Tibial nerve (tissue), 4 donors: ENCODE results near the gene ZFR. TPM values are rescaled to one million over a fixed set of nuclear protein-coding genes. Genes with fewer than 3 reads are reported as not detected.

ENCODE experiments used
- DNase-seq, 2 donors: peaks; one replicate each; pipeline ENCODE4 v3.0.0-alpha.2; 2019; ENCODE audit warnings: low spot score in 2 of 2
- H3K27ac ChIP-seq, 4 donors: fragments of 200-600 bp; sonication (generic) in 3 of 4; one replicate each; pipeline ENCODE4 v1.5.1; 2017 to 2019; ENCODE audit warnings: mild to moderate bottlenecking in 1 of 4
- H3K27me3 ChIP-seq, 2 donors: fragments of 200-600 bp; sonication (generic) in 1 of 2; one replicate each; pipeline versions ENCODE4 v1.5.1 to v1.6.0; 2017 to 2019
- H3K36me3 ChIP-seq, 3 donors: fragments of 200-600 bp; sonication (generic); one replicate each; pipeline ENCODE4 v1.5.1; 2018 to 2019
- H3K4me1 ChIP-seq, 4 donors: fragments of 200-600 bp; sonication (generic) in 3 of 4; one replicate each; pipeline ENCODE4 v1.5.1; 2017 to 2019
- H3K4me3 ChIP-seq, 4 donors: fragments of 200-600 bp; sonication (generic) in 3 of 4; one replicate each; pipeline ENCODE4 v1.5.1; 2017 to 2019; ENCODE audit warnings: mild to moderate bottlenecking in 1 of 4, moderate library complexity in 1 of 4
- H3K9me3 ChIP-seq, 4 donors: fragments of 200-600 bp; sonication (generic) in 3 of 4; one replicate each; pipeline ENCODE4 v1.5.1; 2017 to 2019
- EP300 ChIP-seq, 2 donors: sonication (generic); formaldehyde crosslinking; IDR thresholded peaks; one replicate each; pipeline ENCODE4 v1.6.1; 2017; ENCODE audit warnings: antibody characterized with exemption in 2 of 2, mild to moderate bottlenecking in 1 of 2
- POLR2A ChIP-seq, 2 donors: fragments of 450-650 bp; IDR thresholded peaks; one replicate each; pipeline ENCODE4 v1.6.1; 2017; ENCODE audit warnings: antibody characterized with exemption in 2 of 2, mild to moderate bottlenecking in 2 of 2, moderate library complexity in 2 of 2
- WGBS, 2 donors: methylation state at CpG; one replicate each; pipeline ENCODE4 v1.1.5; 2018; 5-methylcytosine and 5-hydroxymethylcytosine counted together
- total RNA-seq, 4 donors: library from RNA; depleted of rRNA; stranded (reverse); fragments of >200 nt; gene quantifications; one replicate each; pipeline ENCODE4 v1.1.0, GENCODE V29; 2016
- TF ChIP-seq, protein P1 (sequence below), 5 experiments: fragments of 200-600 bp in 3 of 5; fragments of 450-650 bp in 2 of 5; sonication (generic) in 3 of 5; IDR thresholded peaks; one replicate each; pipeline ENCODE4 v1.5.1; 2016 to 2019; ENCODE audit warnings: antibody characterized with exemption in 5 of 5, mild to moderate bottlenecking in 3 of 5, moderate library complexity in 2 of 5

ZFR gene
- total RNA-seq, 4 donors from 2014 or later, result 63.9 to 83.5 (median 73.8) TPM

DNA sequence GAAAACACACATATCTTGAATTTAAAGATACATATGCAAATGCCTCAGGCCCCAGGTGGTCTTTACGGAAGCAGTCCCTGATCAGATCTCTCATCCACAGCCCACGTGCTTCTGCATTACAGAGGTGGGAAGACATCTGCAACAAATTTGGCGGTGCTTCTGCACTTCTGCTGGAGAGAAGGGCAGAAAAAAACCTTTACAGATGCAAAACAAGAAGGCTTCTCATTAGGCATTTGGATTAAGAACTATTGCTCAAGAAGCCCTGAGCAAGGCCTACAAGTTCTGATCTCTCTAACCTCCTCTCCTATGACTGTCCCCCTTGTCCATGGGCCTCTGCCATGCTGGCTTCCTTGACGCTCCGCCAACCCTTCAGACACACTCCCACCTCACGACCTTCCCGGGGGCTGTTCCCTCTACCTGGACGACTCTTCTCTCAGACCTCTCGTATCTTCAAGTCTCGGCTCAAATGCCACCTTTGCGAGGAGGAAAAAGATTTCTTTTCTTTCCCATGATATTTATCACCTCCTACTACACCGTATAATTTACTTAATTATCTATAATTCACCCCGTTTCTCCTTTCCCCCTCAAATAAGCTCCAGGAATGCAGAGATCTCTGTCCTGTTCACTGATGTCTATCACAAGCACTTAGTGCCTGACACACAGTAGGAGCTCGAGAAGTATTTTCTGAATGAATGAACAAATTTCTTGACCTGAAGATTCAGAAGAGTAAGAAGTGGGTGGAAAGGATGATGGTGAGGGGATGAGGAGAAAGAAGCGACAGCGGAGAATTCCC is 132.9 kb downstream of the ZFR start:
- TF ChIP-seq POLR2A (IDR thresholded peaks at IDR 0.05), result no peak
- TF ChIP-seq, protein P1, sequence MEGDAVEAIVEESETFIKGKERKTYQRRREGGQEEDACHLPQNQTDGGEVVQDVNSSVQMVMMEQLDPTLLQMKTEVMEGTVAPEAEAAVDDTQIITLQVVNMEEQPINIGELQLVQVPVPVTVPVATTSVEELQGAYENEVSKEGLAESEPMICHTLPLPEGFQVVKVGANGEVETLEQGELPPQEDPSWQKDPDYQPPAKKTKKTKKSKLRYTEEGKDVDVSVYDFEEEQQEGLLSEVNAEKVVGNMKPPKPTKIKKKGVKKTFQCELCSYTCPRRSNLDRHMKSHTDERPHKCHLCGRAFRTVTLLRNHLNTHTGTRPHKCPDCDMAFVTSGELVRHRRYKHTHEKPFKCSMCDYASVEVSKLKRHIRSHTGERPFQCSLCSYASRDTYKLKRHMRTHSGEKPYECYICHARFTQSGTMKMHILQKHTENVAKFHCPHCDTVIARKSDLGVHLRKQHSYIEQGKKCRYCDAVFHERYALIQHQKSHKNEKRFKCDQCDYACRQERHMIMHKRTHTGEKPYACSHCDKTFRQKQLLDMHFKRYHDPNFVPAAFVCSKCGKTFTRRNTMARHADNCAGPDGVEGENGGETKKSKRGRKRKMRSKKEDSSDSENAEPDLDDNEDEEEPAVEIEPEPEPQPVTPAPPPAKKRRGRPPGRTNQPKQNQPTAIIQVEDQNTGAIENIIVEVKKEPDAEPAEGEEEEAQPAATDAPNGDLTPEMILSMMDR (IDR thresholded peaks at IDR 0.05), result no peak
- no peak for TF ChIP-seq EP300 (IDR thresholded peaks at IDR 0.05)
- H3K4me1 ChIP-seq, result peaks cover 4 to 60% (median 26%) of the 10 kb centered on the region in 4 donors
- no peak for DNase-seq
- no peaks in the 10 kb centered on the region for H3K27me3 ChIP-seq
- no peaks in the 10 kb centered on the region for H3K36me3 ChIP-seq
- WGBS, 2 donors, result 22 to 27% methylated on average over 16 of the region's 16 CpGs
- H3K9me3 ChIP-seq, result no peaks in the 10 kb centered on the region
- H3K27ac ChIP-seq, result peak overlapping the region; percentile 92 to 98 (median 96)
- peak overlapping the region; percentile 58 to 95 (median 84) for H3K4me3 ChIP-seq

DNA sequence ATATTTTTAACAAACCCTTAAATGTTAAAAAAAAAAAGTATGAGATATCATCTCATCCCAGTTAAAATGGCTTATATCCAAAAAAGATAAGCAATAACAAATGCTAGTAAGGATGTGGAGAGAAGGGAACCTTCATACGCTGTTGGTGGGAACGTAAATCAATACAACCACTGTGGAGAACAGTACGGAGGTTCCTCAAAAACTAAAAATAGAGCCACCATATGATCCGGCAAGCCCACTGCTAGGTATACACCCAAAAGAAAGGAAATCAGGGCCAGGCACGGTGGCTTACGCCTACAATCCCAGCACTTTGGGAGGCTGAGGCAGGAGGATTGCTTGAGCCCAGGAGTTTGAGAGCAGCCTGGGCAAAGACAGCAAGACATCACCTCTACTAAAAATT is 134.8 kb downstream of the ZFR start:
- no peak for DNase-seq
- Histone ChIP-seq H3K36me3 (no peaks in the 10 kb centered on the region), H3K27ac (peak overlapping the region in 2 of 4 donors; percentile 28 to 38)

DNA sequence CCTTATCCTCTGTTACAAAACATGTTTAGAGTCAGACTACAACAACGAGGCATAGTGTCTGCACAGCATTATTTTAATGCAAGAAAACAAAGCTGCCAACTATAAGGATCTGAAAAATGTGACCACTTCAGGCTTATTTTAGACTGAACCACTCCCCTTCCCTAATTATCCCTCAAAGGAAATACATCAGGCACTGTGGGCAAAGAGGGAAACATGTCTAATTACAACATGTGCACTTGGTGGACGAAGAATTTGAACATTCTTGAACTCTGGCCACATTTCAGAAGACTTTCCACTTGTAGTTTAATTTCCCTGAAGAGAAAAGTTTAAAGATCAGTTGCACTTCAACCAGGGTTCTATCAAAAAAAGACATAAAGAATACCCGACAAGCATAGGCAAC is 135.6 kb downstream of the ZFR start:
- no peak overlapping the region for H3K4me3 ChIP-seq
- peak overlapping the region in 2 of 4 donors; percentile 54 to 67 for H3K27ac ChIP-seq
- 21% methylated on average over 3 of the region's 3 CpGs for WGBS, 2 donors
- H3K4me1 ChIP-seq, result peaks cover 4 to 69% (median 26%) of the 10 kb centered on the region in 4 donors
- H3K36me3 ChIP-seq, result no peaks in the 10 kb centered on the region
- peak; percentile 17 to 72 for TF ChIP-seq EP300 (IDR thresholded peaks at IDR 0.05)
- TF ChIP-seq POLR2A (IDR thresholded peaks at IDR 0.05), result no peak
- TF ChIP-seq, protein P1 (IDR thresholded peaks at IDR 0.05), result no peak
- peak in 1 of 2 donors; percentile 11 for DNase-seq
- no peaks in the 10 kb centered on the region for H3K27me3 ChIP-seq
- no peaks in the 10 kb centered on the region for H3K9me3 ChIP-seq

More for the DNA sequence above, 134.8 kb downstream of the ZFR start:
- Histone ChIP-seq H3K4me3 (no peak overlapping the region), H3K4me1 (peaks cover 4 to 65% (median 26%) of the 10 kb centered on the region in 4 donors), H3K27me3 (no peaks in the 10 kb centered on the region), H3K9me3 (no peaks in the 10 kb centered on the region)
- TF ChIP-seq, protein P1 (IDR thresholded peaks at IDR 0.05), result no peak
- no peak for TF ChIP-seq POLR2A (IDR thresholded peaks at IDR 0.05)
- TF ChIP-seq EP300 (IDR thresholded peaks at IDR 0.05), result no peak
- 82 to 86% methylated on average over 6 of the region's 6 CpGs for WGBS, 2 donors

DNA sequence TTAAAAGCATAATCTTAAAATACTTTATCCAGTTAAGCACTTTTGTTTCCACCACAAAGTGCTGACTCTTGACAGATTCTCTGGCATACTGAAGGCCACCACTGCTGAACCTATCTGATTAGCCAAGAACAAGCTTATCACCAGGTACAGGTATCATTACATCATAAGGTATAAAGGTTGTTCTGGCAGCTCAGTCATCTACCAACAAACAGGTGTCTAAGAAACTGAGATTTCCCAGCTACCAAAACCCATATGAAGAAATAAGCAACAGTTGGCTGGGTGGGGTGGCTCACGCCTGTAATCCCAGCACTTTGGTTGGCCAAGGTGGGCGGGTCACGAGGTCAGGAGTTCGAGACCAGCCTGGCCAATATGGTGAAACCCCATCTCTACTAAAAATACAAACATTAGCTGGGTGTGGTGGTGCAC is 136.8 kb downstream of the ZFR start:
- Histone ChIP-seq H3K4me1 (peaks cover 4 to 72% (median 29%) of the 10 kb centered on the region in 4 donors), H3K36me3 (no peaks in the 10 kb centered on the region), H3K9me3 (no peaks in the 10 kb centered on the region), H3K27me3 (no peaks in the 10 kb centered on the region), H3K4me3 (no peak overlapping the region), H3K27ac (peak overlapping the region in 2 of 4 donors; percentile 54 to 67)
- TF ChIP-seq, protein P1 (IDR thresholded peaks at IDR 0.05), result no peak
- TF ChIP-seq EP300 (IDR thresholded peaks at IDR 0.05) (no peak), POLR2A (IDR thresholded peaks at IDR 0.05) (no peak)
- 92 to 94% methylated on average over 4 of the region's 4 CpGs for WGBS, 2 donors
- no peak for DNase-seq

DNA sequence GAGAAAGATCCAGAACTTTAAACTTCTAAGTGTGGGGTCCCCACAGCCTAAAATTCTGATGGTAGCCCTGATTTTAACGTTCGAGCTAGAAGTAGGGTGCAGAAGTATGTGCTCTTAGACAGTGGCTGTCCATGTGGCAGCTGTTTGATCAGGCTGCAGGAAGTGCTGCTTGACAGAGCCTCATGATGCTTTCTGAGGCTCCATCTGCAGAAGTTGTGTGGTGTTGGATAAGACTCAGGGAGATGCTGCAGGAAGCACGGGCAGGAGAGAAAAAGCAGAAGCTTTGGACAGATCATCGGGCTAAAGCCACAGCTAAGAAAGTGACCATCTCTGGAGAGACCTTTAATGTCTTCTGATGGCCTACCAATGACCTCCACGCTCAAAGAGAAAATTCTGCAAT is 139.9 kb downstream of the ZFR start:
- Histone ChIP-seq H3K9me3 (no peaks in the 10 kb centered on the region), H3K36me3 (peaks cover 0 to under 1% (median 0%) of the 10 kb centered on the region in 3 donors), H3K27me3 (no peaks in the 10 kb centered on the region), H3K4me3 (no peak overlapping the region), H3K4me1 (peaks cover 4 to 68% (median 19%) of the 10 kb centered on the region in 4 donors), H3K27ac (no peak overlapping the region)
- no peak for TF ChIP-seq EP300 (IDR thresholded peaks at IDR 0.05)
- TF ChIP-seq, protein P1 (IDR thresholded peaks at IDR 0.05), result no peak
- TF ChIP-seq POLR2A (IDR thresholded peaks at IDR 0.05), result no peak
- whole genome bisulfite sequencing, 2 donors, result 84 to 87% methylated on average over 5 of the region's 5 CpGs
- DNase-seq, result no peak
